Ishikawa (cell line): ENCODE results near the gene ATP6V1G3.

Source experiments
- CEBPB ChIP-seq: IDR thresholded peaks from 2 replicates; pipeline ENCODE4 v1.6.1; 2012
- CREB1 ChIP-seq: IDR thresholded peaks from 2 replicates; pipeline ENCODE4 v1.6.1; 2012; ENCODE audit warnings: low read depth
- EGR1 ChIP-seq: IDR thresholded peaks from 2 replicates; pipeline ENCODE4 v1.6.1; 2012
- EP300 ChIP-seq: IDR thresholded peaks from 2 replicates; pipeline ENCODE4 v1.6.1; 2012; ENCODE audit warnings: borderline replicate concordance
- FOXM1 ChIP-seq: IDR thresholded peaks from 2 replicates; pipeline ENCODE4 v1.6.1; 2012; ENCODE audit warnings: low read depth, borderline replicate concordance
- MAX ChIP-seq: IDR thresholded peaks from 2 replicates; pipeline ENCODE4 v1.6.1; 2012
- NFIC ChIP-seq: IDR thresholded peaks from 2 replicates; pipeline ENCODE4 v1.6.1; 2012
- RAD21 ChIP-seq: IDR thresholded peaks from 2 replicates; pipeline ENCODE4 v1.6.1; 2012; ENCODE audit warnings: low read depth
- REST ChIP-seq: IDR thresholded peaks from 2 replicates; pipeline ENCODE4 v1.6.1; 2012; ENCODE audit warnings: low read depth, mild to moderate bottlenecking
- TCF12 ChIP-seq: IDR thresholded peaks from 2 replicates; pipeline ENCODE4 v1.6.1; 2012; ENCODE audit warnings: low read depth
- USF1 ChIP-seq: IDR thresholded peaks from 2 replicates; pipeline ENCODE4 v1.6.1; 2012

- TF ChIP-seq MAX: no peak
- no peak for TF ChIP-seq RAD21
- no peak for TF ChIP-seq CEBPB
- no peak for TF ChIP-seq CREB1
- TF ChIP-seq TCF12: no peak
- TF ChIP-seq FOXM1: no peak
- no peak for TF ChIP-seq REST
- TF ChIP-seq EGR1: no peak
- no peak for TF ChIP-seq USF1
- TF ChIP-seq EP300: no peak
- TF ChIP-seq NFIC: no peak
Observed at GRCh38 chr1:198559362-198559761, 18.9 kb upstream of the ATP6V1G3 start.
